Keratinocyte (primary cell): ENCODE results near the gene GLI3. TPM values are rescaled to one million over a fixed set of nuclear protein-coding genes. Genes with fewer than 3 reads are reported as not detected.
A peak's percentile ranks its signal among the peaks of the same experiment; 100 is the strongest.

ENCODE experiments used
- DNase-seq: peaks from one replicate; pipeline ENCODE4 v3.0.0-alpha.2; 2011; ENCODE audit warnings: low read depth, missing footprints, low spot score
- FAIRE-seq: peaks from 2 replicates; lab custom pipeline; 2011; peaks lifted over from hg19 to GRCh38; lab: Jason Lieb, UNC
- H2AFZ ChIP-seq: 2 replicates; pipeline ENCODE4 v1.6.0; 2012; ENCODE audit warnings: low read length, control low read depth, inconsistent platforms; ENCODE audit not compliant: control insufficient read depth
- H3K27ac ChIP-seq: 2 replicates; pipeline ENCODE4 v1.5.1; 2011; ENCODE audit warnings: low read length; ENCODE audit not compliant: control insufficient read depth, insufficient read depth
- H3K27me3 ChIP-seq: 3 replicates; pipeline ENCODE4 v1.6.0; 2011; ENCODE audit warnings: low read length; ENCODE audit not compliant: control insufficient read depth, insufficient read depth; ENCODE audit errors: extremely low read depth
- H3K36me3 ChIP-seq, 2 experiments: 2 replicates in 1 of 2; 3 replicates in 1 of 2; pipeline ENCODE4 v1.5.1; 2011; ENCODE audit warnings: low read length in 2 of 2, mild to moderate bottlenecking in 1 of 2; ENCODE audit not compliant: control insufficient read depth in 2 of 2, insufficient read depth in 2 of 2; ENCODE audit errors: extremely low read depth in 1 of 2
- H3K4me1 ChIP-seq: 3 replicates; pipeline ENCODE4 v1.5.1; 2011; ENCODE audit warnings: low read length; ENCODE audit not compliant: control insufficient read depth, insufficient read depth; ENCODE audit errors: extremely low read depth
- H3K4me2 ChIP-seq: 3 replicates; pipeline ENCODE4 v1.6.0; 2011; ENCODE audit warnings: low read depth, low read length; ENCODE audit not compliant: control insufficient read depth, insufficient read depth; ENCODE audit errors: extremely low read depth
- H3K4me3 ChIP-seq, 3 experiments: fragments of 200-600 bp in 1 of 3; sonication (generic) in 1 of 3; 2 replicates in 2 of 3; 3 replicates in 1 of 3; pipeline ENCODE4 v1.5.1; 2011 to 2016; ENCODE audit warnings: low read length in 3 of 3, mild to moderate bottlenecking in 3 of 3, control low read depth in 2 of 3, inconsistent platforms in 1 of 3, low read depth in 1 of 3, mixed read lengths in 1 of 3, mixed run types in 1 of 3, moderate library complexity in 1 of 3; ENCODE audit not compliant: control insufficient read depth in 2 of 3, insufficient read depth in 2 of 3; ENCODE audit errors: extremely low read depth in 1 of 3
- H3K79me2 ChIP-seq: 2 replicates; pipeline ENCODE4 v1.6.0; 2012; ENCODE audit warnings: low read length; ENCODE audit not compliant: control insufficient read depth, insufficient read depth
- H3K9ac ChIP-seq: 3 replicates; pipeline ENCODE4 v1.6.0; 2011; ENCODE audit warnings: low read length; ENCODE audit not compliant: control insufficient read depth, insufficient read depth; ENCODE audit errors: extremely low read depth
- H3K9me1 ChIP-seq: 3 replicates; pipeline ENCODE4 v1.6.0; 2011; ENCODE audit warnings: low read length; ENCODE audit not compliant: control insufficient read depth, insufficient read depth; ENCODE audit errors: extremely low read depth
- H3K9me3 ChIP-seq: 2 replicates; pipeline ENCODE4 v1.5.1; 2012; ENCODE audit warnings: low read depth, low read length; ENCODE audit not compliant: control insufficient read depth
- H4K20me1 ChIP-seq: 3 replicates; pipeline ENCODE4 v1.6.0; 2011; ENCODE audit warnings: low read length; ENCODE audit not compliant: control insufficient read depth, insufficient read depth; ENCODE audit errors: extremely low read depth
- EZH2 ChIP-seq: IDR thresholded peaks from one replicate; pipeline ENCODE4 v1.6.1; 2012; ENCODE audit warnings: inconsistent platforms, mild to moderate bottlenecking, low read length, moderate library complexity
- dilution Hi-C: fragments of 300-500 bp; cut with MboI; formaldehyde crosslinking; loops from one replicate; pipeline ENCODE4 v1.7.0; 2020; ENCODE audit warnings: low sequenced_read_pairs; ENCODE audit not compliant: extremely low pct_ligation_motif_present
- polyA plus RNA-seq, 5 experiments: library from polyadenylated mRNA; depleted of rRNA in 3 of 5; stranded (reverse) in 3 of 5; stranded (forward) in 1 of 5; unstranded in 1 of 5; fragments of >200 nt; gene quantifications; 1 replicate in 1 of 5; 2 replicates in 3 of 5; 3 replicates in 1 of 5; pipeline versions ENCODE4 v1.2.1 to v1.2.3, GENCODE V29; 2011 to 2012; ENCODE audit warnings: missing spikeins in 2 of 5, low read depth in 1 of 5, low replicate concordance in 1 of 5
- TF ChIP-seq, protein P1 (sequence below), 3 experiments: IDR thresholded peaks in 1 of 3; conservative IDR thresholded peaks in 1 of 3; optimal IDR thresholded peaks in 1 of 3; 2 replicates in 2 of 3; 3 replicates in 1 of 3; pipeline versions ENCODE3 to v1.5.1; 2011; ENCODE audit warnings: low read length in 3 of 3, mild to moderate bottlenecking in 3 of 3, moderate library complexity in 2 of 3, control low read depth in 1 of 3, inconsistent platforms in 1 of 3; ENCODE audit not compliant: insufficient read depth in 2 of 3; ENCODE audit errors: extremely low read depth in 1 of 3

The GLI3 gene
- polyA plus RNA-seq, 1 donor (not counting 4 experiments of a cell fraction or from before 2014, with no cell fraction given), result 3.6 TPM

- peaks cover 15% of the 10 kb centered on the region for H3K79me2 ChIP-seq
- peaks cover 31% of the 10 kb centered on the region for H3K4me1 ChIP-seq
Measured at GRCh38 chr7:42217548-42217947, 19.5 kb downstream of the GLI3 start.

DNA sequence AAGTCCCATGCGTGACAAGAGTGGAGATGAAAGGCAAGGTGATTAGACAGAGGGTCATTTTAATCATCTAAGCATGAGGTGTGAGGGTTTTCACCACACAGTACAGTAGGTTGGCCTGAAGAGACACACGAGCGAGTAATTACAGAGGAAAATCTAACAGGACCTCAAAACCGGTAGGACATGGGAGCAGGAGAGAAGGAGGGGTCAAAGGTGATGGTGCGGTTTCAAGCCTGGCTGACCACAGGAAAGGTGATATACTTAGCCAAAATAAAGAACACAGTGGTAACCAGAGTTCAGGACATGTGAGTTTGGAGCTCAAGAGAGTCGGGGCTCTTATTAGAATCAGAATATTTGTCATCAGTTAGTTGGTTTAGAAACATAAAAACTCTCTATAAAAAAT is 20.0 kb downstream of the GLI3 start:
- H3K9me3 ChIP-seq, result no peaks in the 10 kb centered on the region
- H3K4me1 ChIP-seq, result peaks cover 26% of the 10 kb centered on the region
- H3K36me3 ChIP-seq, result peaks cover 2 to 4% of the 10 kb centered on the region in 2 experiments
- no peaks in the 10 kb centered on the region for H3K27me3 ChIP-seq
- no peak overlapping the region for H2AFZ ChIP-seq
- H3K4me2 ChIP-seq, result no peak overlapping the region
- no peaks in the 10 kb centered on the region for H4K20me1 ChIP-seq
- dilution Hi-C loops, result no loop called here
- FAIRE-seq, result peak; percentile 9
- H3K9ac ChIP-seq, result no peak overlapping the region
- H3K27ac ChIP-seq, result no peak overlapping the region
- TF ChIP-seq, protein P1, sequence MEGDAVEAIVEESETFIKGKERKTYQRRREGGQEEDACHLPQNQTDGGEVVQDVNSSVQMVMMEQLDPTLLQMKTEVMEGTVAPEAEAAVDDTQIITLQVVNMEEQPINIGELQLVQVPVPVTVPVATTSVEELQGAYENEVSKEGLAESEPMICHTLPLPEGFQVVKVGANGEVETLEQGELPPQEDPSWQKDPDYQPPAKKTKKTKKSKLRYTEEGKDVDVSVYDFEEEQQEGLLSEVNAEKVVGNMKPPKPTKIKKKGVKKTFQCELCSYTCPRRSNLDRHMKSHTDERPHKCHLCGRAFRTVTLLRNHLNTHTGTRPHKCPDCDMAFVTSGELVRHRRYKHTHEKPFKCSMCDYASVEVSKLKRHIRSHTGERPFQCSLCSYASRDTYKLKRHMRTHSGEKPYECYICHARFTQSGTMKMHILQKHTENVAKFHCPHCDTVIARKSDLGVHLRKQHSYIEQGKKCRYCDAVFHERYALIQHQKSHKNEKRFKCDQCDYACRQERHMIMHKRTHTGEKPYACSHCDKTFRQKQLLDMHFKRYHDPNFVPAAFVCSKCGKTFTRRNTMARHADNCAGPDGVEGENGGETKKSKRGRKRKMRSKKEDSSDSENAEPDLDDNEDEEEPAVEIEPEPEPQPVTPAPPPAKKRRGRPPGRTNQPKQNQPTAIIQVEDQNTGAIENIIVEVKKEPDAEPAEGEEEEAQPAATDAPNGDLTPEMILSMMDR (optimal IDR thresholded peaks at IDR 0.05 in 1 of 3, IDR thresholded peaks at IDR 0.05 in 1 of 3, conservative IDR thresholded peaks at IDR 0.05 in 1 of 3; ENCODE audit: extremely low read depth in 1 of 3, insufficient read depth in 2 of 3, low read length in 3 of 3), result no peak
- no peak for TF ChIP-seq EZH2
- H3K9me1 ChIP-seq, result no peaks in the 10 kb centered on the region
- no peak for DNase-seq
- peaks cover 15% of the 10 kb centered on the region for H3K79me2 ChIP-seq
- no peak overlapping the region for H3K4me3 ChIP-seq

More at GRCh38 chr7:42217548-42217947, 19.5 kb downstream of the GLI3 start:
- Histone ChIP-seq H3K9me1 (no peaks in the 10 kb centered on the region), H3K4me2 (no peak overlapping the region), H2AFZ (no peak overlapping the region), H4K20me1 (no peaks in the 10 kb centered on the region), H3K9me3 (no peaks in the 10 kb centered on the region), H3K36me3 (peaks cover 2 to 5% of the 10 kb centered on the region in 2 experiments), H3K4me3 (no peak overlapping the region), H3K27ac (no peak overlapping the region), H3K27me3 (no peaks in the 10 kb centered on the region), H3K9ac (no peak overlapping the region)
- DNase-seq (no peak), FAIRE-seq (no peak)
- no peak for TF ChIP-seq EZH2
- TF ChIP-seq, protein P1 (optimal IDR thresholded peaks at IDR 0.05 in 1 of 3, IDR thresholded peaks at IDR 0.05 in 1 of 3, conservative IDR thresholded peaks at IDR 0.05 in 1 of 3; ENCODE audit: extremely low read depth in 1 of 3, insufficient read depth in 2 of 3, low read length in 3 of 3), result no peak
- dilution Hi-C loops, result no loop called here
